ENCODE measurements around the gene TMEM59. TPM values are rescaled to one million over a fixed set of nuclear protein-coding genes. Genes with fewer than 3 reads are reported as not detected.
A peak's percentile ranks its signal among the peaks of the same experiment; 100 is the strongest.
"Not testable (repeated sequence)": the region's sequence is repeated elsewhere in the genome, so short reads cannot be mapped to it uniquely, and the experiment has no call there.

TMEM59 gene
- total and polyA plus RNA-seq, 10 donors = 73.1 to 295 (median 223) TPM

- intact Hi-C loops (cut with DNase I; ENCODE audit: low total_unique reads) = no loop called here
- no peaks in the 10 kb centered on the region for H3K9me3 ChIP-seq
- 84 to 95% (median 89%) methylated on average over 2 of the region's 2 CpGs for WGBS, 5 donors
- H3K27ac ChIP-seq = no peak overlapping the region
- no peaks in the 10 kb centered on the region for H3K4me1 ChIP-seq
- no peak for TF ChIP-seq CTCF (IDR thresholded peaks at IDR 0.05 in 8 of 11, conservative IDR thresholded peaks at IDR 0.05 in 3 of 11)
- TF ChIP-seq POLR2A (IDR thresholded peaks at IDR 0.05) = no peak
- no peak for TF ChIP-seq POLR2AphosphoS5 (IDR thresholded peaks at IDR 0.05)
- H3K27me3 ChIP-seq (replicated peaks in 1 of 7) = no peaks in the 10 kb centered on the region
- DNase-seq = no peak
- peaks cover 0 to 11% (median 3%) of the 10 kb centered on the region in 6 donors for H3K36me3 ChIP-seq
- no peak overlapping the region for H3K4me3 ChIP-seq
These were observed 28.6 kb downstream of the TMEM59 start for GRCh38 chr1:54024358-54024757.

GRCh38 chr1:54019562-54020176, 33.3 kb downstream of the TMEM59 start:
- H3K4me3 ChIP-seq; H3K9me3 ChIP-seq; H3K27me3 ChIP-seq (replicated peaks in 1 of 7); H3K27ac ChIP-seq; intact Hi-C loops (cut with DNase I; ENCODE audit: low total_unique reads); H3K4me1 ChIP-seq; H3K36me3 ChIP-seq: not testable (repeated sequence)
- peak; percentile 11 for DNase-seq
- WGBS, 5 donors = 83 to 96% (median 88%) methylated on average over 10 of the region's 10 CpGs

DNA sequence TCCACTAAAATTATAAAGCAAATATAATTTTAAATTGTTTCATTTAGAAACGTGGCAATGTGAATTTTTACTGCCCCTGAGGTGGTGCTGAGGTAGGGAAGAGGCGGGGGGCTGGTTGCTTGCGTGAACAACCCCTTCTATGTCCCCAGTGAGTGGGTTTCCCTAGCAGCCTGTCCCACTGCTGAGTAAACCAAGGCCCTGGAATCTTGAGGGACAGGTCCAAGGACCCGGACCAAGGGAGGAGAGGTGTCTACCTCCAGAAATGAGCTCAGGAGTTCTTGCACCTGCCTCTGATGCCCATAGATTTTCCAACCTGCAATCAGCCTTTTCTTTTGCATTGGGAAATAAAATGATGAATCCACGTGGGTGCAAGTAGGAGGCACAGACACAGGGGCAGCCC, 34.4 kb downstream of the TMEM59 start:
- no peak for TF ChIP-seq POLR2AphosphoS5 (IDR thresholded peaks at IDR 0.05)
- no peak for TF ChIP-seq CTCF (IDR thresholded peaks at IDR 0.05 in 8 of 11, conservative IDR thresholded peaks at IDR 0.05 in 3 of 11)
- TF ChIP-seq POLR2A (IDR thresholded peaks at IDR 0.05) = no peak
- intact Hi-C loops (cut with DNase I; ENCODE audit: low total_unique reads) = no loop called here
- Histone ChIP-seq H3K4me1 (no peaks in the 10 kb centered on the region), H3K4me3 (no peak overlapping the region), H3K27me3 (replicated peaks in 1 of 7) (peaks cover 0 to 15% (median 0%) of the 10 kb centered on the region in 7 donors), H3K9me3 (no peaks in the 10 kb centered on the region), H3K27ac (no peak overlapping the region), H3K36me3 (no peaks in the 10 kb centered on the region)
- no peak for DNase-seq
- 69 to 85% (median 74%) methylated on average over 5 of the region's 5 CpGs for WGBS, 5 donors

DNA sequence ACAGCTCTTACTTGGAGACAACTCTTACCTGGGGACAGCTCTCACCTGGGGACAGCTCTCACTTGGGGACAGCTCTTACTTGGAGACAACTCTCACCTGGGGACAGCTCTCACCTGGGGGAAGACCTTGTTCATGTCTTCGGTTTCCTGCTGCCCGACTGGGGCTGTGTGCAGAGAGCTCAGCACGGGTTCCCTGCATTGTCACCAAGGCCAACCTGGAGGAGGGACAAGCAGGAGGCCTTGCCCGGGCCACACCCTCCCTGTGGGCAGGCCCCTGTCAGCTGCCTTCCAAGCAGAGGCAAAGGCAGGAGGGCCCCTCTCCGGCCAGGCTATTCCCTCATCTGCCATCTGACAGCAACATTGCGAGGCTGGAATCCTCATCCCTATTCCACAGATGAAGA, 35.0 kb downstream of the TMEM59 start, which contains the start of gene LDLRAD1:
Gene LDLRAD1 (minus strand): TSS at position 208 of the 400 bp plus-strand sequence. CDS start 74 bp downstream, at position 134.
- Histone ChIP-seq H3K36me3 (no peaks in the 10 kb centered on the region), H3K4me3 (no peak within 1 kb of the TSS), H3K27ac (no peak within 1 kb of the TSS), H3K9me3 (no peaks in the 10 kb centered on the region), H3K4me1 (no peaks in the 10 kb centered on the region), H3K27me3 (replicated peaks in 1 of 7) (peaks cover 0 to 21% (median 0%) of the 10 kb centered on the region in 7 donors)
- 53 to 62% (median 59%) methylated on average over 6 of the region's 6 CpGs for WGBS, 5 donors
- DNase-seq = no peak
- intact Hi-C loops (cut with DNase I; ENCODE audit: low total_unique reads) = no loop called here
- TF ChIP-seq CTCF (IDR thresholded peaks at IDR 0.05 in 8 of 11, conservative IDR thresholded peaks at IDR 0.05 in 3 of 11) = no peak
- no peak for TF ChIP-seq POLR2AphosphoS5 (IDR thresholded peaks at IDR 0.05)
- no peak for TF ChIP-seq POLR2A (IDR thresholded peaks at IDR 0.05)

Data from spleen (tissue), 11 donors.